HG02763 (cell line): ENCODE measurements around the gene ASTN2.

Experiments
- ATAC-seq: cut with Tn5 transposase; IDR thresholded peaks from one replicate; pipeline ENCODE4 v1.9.1; 2021; ENCODE audit warnings: mild to moderate bottlenecking, moderate library complexity; ENCODE audit not compliant: unreplicated experiment

ASTN2 gene

DNA sequence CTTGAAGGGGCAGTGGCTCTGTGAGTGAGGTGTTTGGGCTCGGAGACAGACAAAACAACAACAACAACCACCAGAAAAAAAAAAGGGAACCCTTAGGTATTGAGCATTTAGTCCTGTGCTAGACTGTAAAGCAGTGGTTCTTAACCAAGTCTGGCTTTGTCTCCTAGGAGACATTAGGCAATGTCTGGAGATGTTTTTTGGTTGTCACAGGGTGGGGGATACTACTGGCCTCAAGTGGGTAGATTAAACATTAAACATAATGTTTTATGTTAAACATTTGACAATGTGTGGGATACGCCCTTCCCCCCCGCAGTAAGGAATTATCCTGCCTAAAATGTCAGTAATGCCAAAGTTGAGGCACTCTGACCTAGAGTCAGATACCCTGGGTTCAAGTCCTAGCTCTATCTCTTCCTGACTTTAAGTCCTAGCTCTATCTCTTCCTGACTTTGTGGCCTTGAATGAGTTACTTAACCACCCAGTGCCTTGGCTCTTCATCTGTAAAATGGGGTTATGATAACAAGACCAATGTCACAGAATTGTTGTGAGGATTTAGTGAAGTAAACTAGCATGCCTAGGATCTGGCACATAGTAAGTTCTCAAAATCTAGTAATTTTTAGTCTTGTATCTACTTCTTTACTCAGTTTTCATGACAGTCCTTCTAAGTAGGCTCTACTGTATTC lies 725.9 kb downstream of the ASTN2 start:
- no peak for ATAC-seq

DNA sequence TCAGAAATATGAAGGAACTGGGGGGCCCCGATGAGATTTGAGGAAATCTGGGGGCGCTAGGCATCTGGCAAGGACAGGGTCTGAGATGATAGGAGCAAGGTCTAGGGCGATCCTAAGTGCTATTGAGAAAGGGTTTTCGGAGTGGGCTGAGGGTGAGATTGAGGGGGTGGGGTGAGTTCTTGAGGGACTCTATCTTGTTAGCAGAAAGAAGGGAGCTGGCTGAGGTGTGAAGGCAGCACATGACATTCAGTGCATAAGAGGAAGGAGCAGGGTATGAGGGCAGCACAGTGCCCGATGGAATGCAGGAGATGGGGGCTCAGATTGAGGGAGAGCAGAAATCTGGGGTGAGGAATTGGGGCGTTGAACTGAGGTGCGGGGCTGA lies 727.1 kb downstream of the ASTN2 start:
- ATAC-seq: no peak

- ATAC-seq: peak; percentile 99
Observed at GRCh38 chr9:116687074-116687753, 727.6 kb downstream of the ASTN2 start, which contains the start of gene TRIM32. Gene TRIM32, plus strand, starts transcription at chr9:116687305. Its CDS starts 10,438 bp downstream, at chr9:116697743.

GRCh38 chr9:116686693-116687073 lies 728.2 kb downstream of the ASTN2 start:
- peak; percentile 35 for ATAC-seq

DNA sequence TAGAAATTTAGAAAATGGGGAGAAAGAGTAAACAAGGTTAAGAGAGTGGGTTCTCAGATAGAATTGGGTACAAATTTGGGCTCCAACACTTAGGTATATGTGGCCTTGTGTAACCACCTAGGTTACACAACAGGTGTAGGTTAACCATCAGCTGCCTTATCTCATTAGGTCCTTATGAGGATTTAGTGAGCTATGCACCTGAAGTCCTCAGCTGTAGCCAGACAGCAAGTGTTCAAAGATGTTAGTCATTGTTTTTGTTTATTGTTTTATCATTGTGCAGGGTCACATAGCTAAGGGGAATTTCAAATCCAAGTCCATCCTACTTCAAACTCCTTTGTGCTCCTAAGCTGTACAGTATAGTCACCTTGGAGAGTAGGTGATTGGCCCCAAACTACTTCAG lies 728.7 kb downstream of the ASTN2 start:
- ATAC-seq: no peak

- ATAC-seq: no peak
Observed at GRCh38 chr9:116685166-116685565, 729.7 kb downstream of the ASTN2 start.

DNA sequence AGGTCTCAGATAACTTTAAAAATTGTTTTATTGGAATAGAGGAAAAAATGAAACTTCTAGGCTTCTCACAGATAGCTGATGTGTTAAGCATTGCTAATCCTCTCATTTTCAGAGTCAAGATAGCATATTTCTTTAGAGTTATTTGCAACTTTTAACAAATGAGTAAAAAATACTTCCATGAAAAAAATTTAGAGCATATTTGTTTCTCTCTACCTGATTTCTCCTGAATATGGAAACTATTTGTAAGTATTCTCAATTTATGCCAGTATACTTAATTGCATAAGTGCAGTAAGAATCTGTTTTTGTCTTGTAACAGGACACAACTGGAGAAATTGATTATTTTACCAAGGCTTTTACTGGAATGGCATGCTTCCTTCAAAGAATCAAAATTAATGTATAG lies 731.3 kb downstream of the ASTN2 start:
- ATAC-seq: no peak

DNA sequence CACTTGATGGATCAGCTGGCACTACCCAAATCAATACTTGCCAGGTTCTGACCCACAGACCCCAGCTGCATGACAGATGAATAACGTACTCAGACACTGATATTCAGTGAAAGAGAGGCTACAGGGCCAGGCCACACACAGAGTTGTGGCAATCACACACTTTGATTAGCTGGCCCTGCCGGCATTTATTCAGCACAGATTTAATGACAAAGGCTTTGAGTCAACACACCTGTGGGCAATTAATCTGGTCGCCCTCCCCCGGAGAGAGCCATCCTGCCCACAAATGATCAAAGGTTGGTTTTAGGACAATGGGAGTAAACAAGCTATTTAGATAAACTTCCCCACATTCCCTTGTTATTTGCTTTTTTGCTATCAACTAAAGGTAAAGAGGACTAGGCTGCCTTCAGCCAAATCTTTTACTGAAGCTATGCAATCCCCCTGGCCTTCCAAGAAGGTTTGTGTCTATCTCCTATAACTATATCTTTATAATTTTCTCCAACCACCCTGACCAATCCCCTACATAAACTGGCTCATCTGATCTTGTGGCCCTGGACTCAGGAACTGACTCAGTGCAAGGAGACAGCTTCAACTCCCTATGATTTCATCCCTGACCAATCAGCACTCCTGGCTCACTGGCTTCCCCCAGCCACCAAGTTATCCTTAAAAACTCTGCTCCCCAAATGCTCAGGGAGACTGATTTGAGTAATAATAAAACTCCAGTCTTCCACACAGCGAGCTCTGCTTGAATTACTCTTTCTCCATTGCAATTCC lies 740.5 kb downstream of the ASTN2 start:
- no peak for ATAC-seq

DNA sequence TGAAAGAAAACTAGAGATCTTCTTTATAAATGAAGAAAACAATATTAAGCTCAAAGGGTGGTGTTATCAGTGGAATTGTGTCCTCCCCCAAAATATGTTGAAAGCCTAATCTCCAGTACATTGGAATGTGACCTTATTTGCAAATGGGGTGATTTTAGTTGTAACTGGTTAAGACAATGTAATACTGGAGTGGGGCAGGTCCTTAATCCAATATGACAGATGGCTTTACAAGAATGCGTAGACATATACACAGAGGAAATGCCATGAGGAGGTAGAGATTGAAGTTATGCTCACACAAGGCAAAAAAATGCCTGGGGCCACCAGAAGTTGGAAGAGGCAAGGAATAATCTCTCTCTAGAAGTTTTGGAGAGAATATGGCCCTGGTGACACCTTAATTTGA lies 741.5 kb downstream of the ASTN2 start:
- ATAC-seq: no peak

- ATAC-seq: no peak
Observed at GRCh38 chr9:116671605-116672004, 743.3 kb downstream of the ASTN2 start.

GRCh38 chr9:116668970-116669695 lies 745.7 kb downstream of the ASTN2 start:
- ATAC-seq: no peak

DNA sequence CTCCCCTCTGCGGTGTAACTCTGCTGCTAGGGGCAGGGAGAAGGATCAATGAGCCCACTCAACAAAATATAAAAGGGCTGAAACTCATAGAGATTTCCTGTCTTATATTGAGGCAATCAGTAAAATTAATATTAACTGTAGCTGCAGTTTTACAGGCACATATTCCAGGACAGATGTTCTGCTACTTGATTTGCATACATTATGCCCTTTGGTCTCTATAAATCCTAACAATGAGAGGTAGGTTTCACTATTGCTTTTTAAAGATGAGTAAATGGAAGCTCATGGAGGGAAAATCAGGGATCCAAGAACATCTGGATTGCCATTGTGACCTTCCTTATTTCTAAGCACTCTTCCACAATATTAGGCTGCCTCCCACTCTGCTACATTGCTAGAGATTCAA lies 751.3 kb downstream of the ASTN2 start:
- no peak for ATAC-seq

GRCh38 chr9:116662646-116663310 lies 752.1 kb downstream of the ASTN2 start:
- no peak for ATAC-seq

DNA sequence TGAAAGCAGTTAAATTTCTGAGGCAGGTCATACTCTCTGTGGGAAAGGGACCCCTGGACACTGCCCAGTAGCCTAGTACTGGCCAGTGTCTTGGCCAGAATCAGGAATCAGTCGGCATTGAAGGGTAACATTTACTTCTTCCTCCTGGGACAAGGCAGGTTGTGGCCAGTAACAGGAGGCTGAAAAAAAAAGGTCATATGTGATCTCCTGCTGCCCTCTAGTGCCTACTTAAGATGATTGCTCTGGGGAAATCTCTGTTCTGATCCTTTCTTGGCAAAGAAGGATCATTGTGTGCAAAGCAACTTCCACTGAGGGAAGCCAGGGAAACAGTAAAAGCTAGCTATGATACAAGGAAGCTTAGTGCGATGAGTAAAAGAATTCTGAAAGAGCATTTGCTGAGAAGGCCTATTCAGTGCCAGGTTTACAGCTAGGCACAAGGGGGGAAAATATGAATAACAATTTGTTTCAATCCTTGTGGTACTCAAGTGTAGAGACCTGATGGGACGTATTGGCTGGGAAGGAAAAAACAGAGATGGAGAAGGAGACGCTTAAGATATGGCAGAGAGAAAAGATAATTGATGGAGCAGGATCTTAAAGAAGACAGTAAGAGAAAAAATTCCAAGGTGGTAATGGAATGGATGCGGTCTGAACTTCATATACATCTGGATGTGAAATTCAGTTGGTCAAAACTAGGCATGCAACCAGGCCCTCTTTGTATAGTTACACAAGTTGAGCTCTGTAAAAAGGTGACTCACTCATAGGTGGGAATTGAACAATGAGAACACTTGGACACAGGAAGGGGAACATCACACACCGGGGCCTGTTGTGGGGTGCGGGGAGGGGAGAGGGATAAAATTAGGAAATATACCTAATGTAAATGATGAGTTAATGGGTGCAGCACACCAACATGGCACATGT lies 753.6 kb downstream of the ASTN2 start:
- no peak for ATAC-seq

DNA sequence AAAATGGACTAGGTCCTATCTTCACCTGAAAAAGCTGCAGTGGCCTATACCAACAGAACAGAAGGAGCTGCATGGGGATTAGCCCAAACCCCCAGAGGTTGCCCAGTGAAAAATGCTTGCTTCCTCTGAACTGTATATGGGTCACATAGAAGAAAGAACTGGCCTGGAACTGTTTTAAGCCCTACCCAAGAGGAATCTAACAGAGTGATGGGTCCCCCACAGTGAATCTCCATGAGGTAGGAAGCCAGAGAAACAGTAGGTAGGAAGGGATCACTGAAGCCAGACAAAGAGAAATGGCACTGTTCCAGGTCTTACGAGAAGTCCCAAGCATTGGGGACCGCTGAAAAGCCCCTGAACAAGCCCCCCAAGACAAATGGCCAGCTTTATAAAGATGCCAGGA lies 756.6 kb downstream of the ASTN2 start:
- ATAC-seq: no peak

GRCh38 chr9:116656977-116657376 lies 757.9 kb downstream of the ASTN2 start:
- no peak for ATAC-seq

DNA sequence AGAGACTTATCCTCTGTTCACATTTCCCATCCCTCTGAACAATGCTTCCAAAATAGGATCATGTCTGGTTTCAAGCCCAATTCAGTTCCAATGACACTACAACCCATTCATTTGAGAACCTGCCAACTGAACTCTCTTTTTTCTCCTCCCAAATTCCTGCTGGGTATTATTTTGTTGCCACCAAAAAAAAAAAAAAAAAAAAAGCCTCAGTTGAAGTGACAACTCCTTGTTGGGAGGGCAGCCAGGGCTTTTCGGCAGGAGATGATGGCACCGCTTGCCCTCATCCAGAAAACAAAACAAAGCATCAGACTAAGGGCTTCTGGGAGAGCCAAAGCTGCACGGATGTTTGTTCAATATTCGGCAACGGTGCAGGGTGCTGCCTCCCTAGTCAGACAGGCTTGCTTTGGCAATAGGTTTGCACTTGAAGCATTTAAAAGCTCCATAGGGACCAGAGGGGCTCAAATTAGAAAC lies 758.3 kb downstream of the ASTN2 start:
- no peak for ATAC-seq

- ATAC-seq: no peak
Observed at GRCh38 chr9:116654059-116654355, 760.9 kb downstream of the ASTN2 start.

DNA sequence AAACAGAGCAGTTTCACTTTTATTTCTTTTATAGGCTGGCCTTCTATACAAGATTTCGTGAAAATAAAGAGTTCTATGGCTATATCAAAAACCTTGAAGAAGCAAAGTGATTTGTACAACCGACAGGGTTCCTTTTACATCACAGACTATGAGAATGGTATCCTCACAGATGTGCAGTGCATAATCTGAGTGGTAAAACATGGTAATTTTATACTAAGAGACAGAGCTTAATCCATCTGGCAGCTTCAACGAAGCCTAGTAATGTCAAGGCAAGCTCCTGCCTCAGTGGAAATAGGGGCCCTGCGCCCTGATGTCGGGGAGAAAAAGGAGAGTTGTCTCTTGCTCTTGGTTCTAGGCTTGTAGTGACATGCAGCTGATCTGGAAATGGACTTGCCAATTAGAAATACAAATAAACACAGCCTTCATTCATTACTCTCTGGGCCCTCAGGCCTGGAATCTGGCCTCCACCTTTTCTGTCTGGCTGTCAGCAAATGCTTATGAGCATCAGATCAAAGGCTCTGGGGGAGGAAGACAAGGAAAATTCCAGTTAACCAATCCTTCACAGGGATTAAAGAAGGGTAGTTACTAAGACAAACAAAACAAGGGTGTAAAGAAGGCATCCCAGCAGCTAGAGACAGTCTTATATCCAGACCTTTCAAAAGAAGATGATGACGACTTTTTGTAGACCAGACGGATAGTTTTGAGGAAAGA lies 761.4 kb downstream of the ASTN2 start:
- no peak for ATAC-seq
